H1 (cell line): ENCODE results near the gene MTMR10. TPM values are rescaled to one million over a fixed set of nuclear protein-coding genes. Genes with fewer than 3 reads are reported as not detected.

Experiments used
- CTCF ChIA-PET: fragments of 300-600 bp; sonication (Branson Sonifier 250); formaldehyde crosslinking; loops from one replicate; lab custom pipeline; 2021; ENCODE audit not compliant: partially characterized antibody; lab: Charles Lee
- POLR2A ChIA-PET: fragments of 300-600 bp; sonication (Branson Sonifier 250); formaldehyde crosslinking; loops from one replicate; lab custom pipeline; 2021; ENCODE audit warnings: inconsistent platforms; ENCODE audit not compliant: partially characterized antibody; lab: Charles Lee
- DNase-seq, 2 experiments: peaks; one replicate each; pipeline versions ENCODE4 v3.0.0 to v3.0.0-alpha.2; 2010 to 2022; ENCODE audit warnings: low spot score in 2 of 2, low read depth in 1 of 2, mixed read lengths in 1 of 2
- FAIRE-seq: peaks from 2 replicates; lab custom pipeline; 2011; peaks lifted over from hg19 to GRCh38; lab: Jason Lieb, UNC
- H2AFZ ChIP-seq: 2 replicates; pipeline ENCODE4 v1.8.1; 2012; ENCODE audit warnings: low read length, inconsistent platforms
- H2AK5ac ChIP-seq: 2 replicates; pipeline ENCODE4 v1.6.1; 2013; ENCODE audit warnings: low read depth, low read length
- H2BK120ac ChIP-seq: replicated peaks from 2 replicates; pipeline ENCODE3; 2013; ENCODE audit warnings: low read depth, low read length, inconsistent platforms
- H2BK12ac ChIP-seq: 2 replicates; pipeline ENCODE4 v1.6.1; 2013; ENCODE audit warnings: low read depth, low read length
- H2BK15ac ChIP-seq: 2 replicates; pipeline ENCODE4 v1.6.1; 2013; ENCODE audit warnings: low read length
- H2BK20ac ChIP-seq: 2 replicates; pipeline ENCODE4 v1.6.1; 2013; ENCODE audit warnings: low read length
- H2BK5ac ChIP-seq: 2 replicates; pipeline ENCODE4 v1.6.1; 2013; ENCODE audit warnings: low read depth, low read length
- H3K14ac ChIP-seq: 2 replicates; pipeline ENCODE4 v1.6.1; 2013; ENCODE audit warnings: inconsistent platforms; ENCODE audit not compliant: insufficient read length
- H3K18ac ChIP-seq: 2 replicates; pipeline ENCODE4 v1.6.1; 2013; ENCODE audit warnings: low read length; ENCODE audit errors: extremely low read depth
- H3K23ac ChIP-seq: 2 replicates; pipeline ENCODE4 v1.6.1; 2013; ENCODE audit warnings: inconsistent platforms; ENCODE audit not compliant: insufficient read length
- H3K23me2 ChIP-seq: 2 replicates; pipeline ENCODE4 v1.6.1; 2013; ENCODE audit warnings: low read depth, low read length
- H3K27ac ChIP-seq: 2 replicates; pipeline ENCODE4 v1.6.1; 2011; ENCODE audit warnings: low read depth, low read length, inconsistent platforms
- H3K27me3 ChIP-seq, 4 experiments: replicated peaks in 1 of 4; 1 replicate in 1 of 4; 2 replicates in 3 of 4; pipeline versions ENCODE4 v1.6.1 to v1.8.1; 2011 to 2013; ENCODE audit warnings: low read length in 3 of 4, mild to moderate bottlenecking in 3 of 4, inconsistent platforms in 2 of 4, mixed read lengths in 2 of 4, moderate library complexity in 1 of 4; ENCODE audit not compliant: control insufficient read depth in 3 of 4, insufficient read depth in 3 of 4; ENCODE audit errors: extremely low read depth in 1 of 4
- H3K36me3 ChIP-seq, 4 experiments: 2 replicates each; pipeline versions ENCODE4 v1.6.1 to v1.8.1; 2011 to 2013; ENCODE audit warnings: mild to moderate bottlenecking in 4 of 4, low read length in 3 of 4, moderate library complexity in 2 of 4, control low read depth in 1 of 4, inconsistent platforms in 1 of 4; ENCODE audit not compliant: insufficient read depth in 4 of 4, control insufficient read depth in 2 of 4
- H3K4ac ChIP-seq: replicated peaks from 2 replicates; pipeline ENCODE3; 2013; ENCODE audit warnings: low read length, low read depth, mixed read lengths, inconsistent platforms; ENCODE audit not compliant: insufficient read length
- H3K4me1 ChIP-seq, 4 experiments: replicated peaks in 1 of 4; 1 replicate in 1 of 4; 2 replicates in 3 of 4; pipeline versions ENCODE4 v1.6.1 to v1.8.1; 2011 to 2013; ENCODE audit warnings: low read length in 3 of 4, inconsistent platforms in 2 of 4, mixed read lengths in 1 of 4; ENCODE audit not compliant: insufficient read depth in 4 of 4, control insufficient read depth in 3 of 4
- H3K4me2 ChIP-seq, 2 experiments: 2 replicates each; pipeline versions ENCODE4 v1.6.1 to v1.8.1; 2011 to 2013; ENCODE audit warnings: low read depth in 2 of 2, low read length in 2 of 2, control low read depth in 1 of 2, inconsistent platforms in 1 of 2, mild to moderate bottlenecking in 1 of 2; ENCODE audit not compliant: insufficient read depth in 1 of 2
- H3K4me3 ChIP-seq, 4 experiments: fragments of 200-600, 300-600 bp in 1 of 4; sonication (generic), shearing (Covaris generic), sonication (Bioruptor Twin) in 1 of 4; 2 replicates each; pipeline versions ENCODE4 v1.5.1 to v1.8.1; 2011 to 2016; ENCODE audit warnings: low read length in 4 of 4, low read depth in 3 of 4, control low read depth in 2 of 4, inconsistent platforms in 2 of 4, mild to moderate bottlenecking in 2 of 4, mixed read lengths in 1 of 4, moderate library complexity in 1 of 4; ENCODE audit not compliant: insufficient read depth in 2 of 4; ENCODE audit errors: extremely low read depth in 1 of 4
- H3K56ac ChIP-seq: replicated peaks from 2 replicates; pipeline ENCODE3; 2013; ENCODE audit warnings: low read depth, mild to moderate bottlenecking, mixed read lengths, low read length, inconsistent platforms; ENCODE audit not compliant: insufficient read length
- H3K79me1 ChIP-seq: 2 replicates; pipeline ENCODE4 v1.6.1; 2013; ENCODE audit warnings: low read depth, low read length, control low read depth
- H3K79me2 ChIP-seq, 2 experiments: 2 replicates each; pipeline versions ENCODE4 v1.6.1 to v1.8.1; 2012 to 2013; ENCODE audit warnings: low read length in 2 of 2, mild to moderate bottlenecking in 2 of 2, inconsistent platforms in 1 of 2; ENCODE audit not compliant: insufficient read depth in 2 of 2, control insufficient read depth in 1 of 2
- H3K9ac ChIP-seq, 4 experiments: replicated peaks in 1 of 4; 1 replicate in 1 of 4; 2 replicates in 3 of 4; pipeline versions ENCODE4 v1.6.1 to v1.8.1; 2011 to 2013; ENCODE audit warnings: low read depth in 3 of 4, low read length in 3 of 4, control low read depth in 2 of 4, mild to moderate bottlenecking in 2 of 4, moderate library complexity in 2 of 4, inconsistent platforms in 1 of 4; ENCODE audit errors: extremely low read depth in 1 of 4
- H3K9me3 ChIP-seq, 2 experiments: 2 replicates each; pipeline versions ENCODE4 v1.6.1 to v1.8.1; 2012 to 2013; ENCODE audit warnings: mild to moderate bottlenecking in 2 of 2, moderate library complexity in 2 of 2, control low read depth in 1 of 2, inconsistent platforms in 1 of 2, low read depth in 1 of 2, low read length in 1 of 2, mixed read lengths in 1 of 2; ENCODE audit not compliant: insufficient read depth in 2 of 2
- H4K20me1 ChIP-seq, 2 experiments: replicated peaks in 1 of 2; 2 replicates each; pipeline versions ENCODE3 to v1.8.1; 2011 to 2013; ENCODE audit warnings: inconsistent platforms in 2 of 2, low read length in 2 of 2, mild to moderate bottlenecking in 1 of 2; ENCODE audit not compliant: insufficient read depth in 2 of 2, control insufficient read depth in 1 of 2
- H4K5ac ChIP-seq: 2 replicates; pipeline ENCODE4 v1.6.1; 2013; ENCODE audit warnings: low read length, low read depth, mixed read lengths, inconsistent platforms; ENCODE audit not compliant: insufficient read length
- H4K8ac ChIP-seq: 2 replicates; pipeline ENCODE4 v1.8.0; 2013; ENCODE audit warnings: mild to moderate bottlenecking, moderate library complexity, low read length, inconsistent platforms; ENCODE audit not compliant: insufficient read depth; ENCODE audit errors: extremely low read depth
- H4K91ac ChIP-seq: replicated peaks from 2 replicates; pipeline ENCODE3; 2013; ENCODE audit warnings: low read length, mixed read lengths, inconsistent platforms; ENCODE audit not compliant: insufficient read length
- WGBS, 2 experiments: shearing (Covaris generic) in 1 of 2; methylation state at CpG; one replicate each; pipeline versions ENCODE4 v1.1.6 to v1.1.7; 2013 to 2015; ENCODE audit warnings: low lambda C conversion rate in 2 of 2, mixed read lengths in 2 of 2, inconsistent platforms in 1 of 2, low coverage in 1 of 2, missing lambda C conversion rate in 1 of 2; ENCODE audit not compliant: insufficient replicate concordance in 2 of 2, insufficient coverage in 1 of 2, insufficient read length in 1 of 2; ENCODE audit errors: extremely low coverage in 1 of 2, missing lambda C conversion rate in 1 of 2; 5-methylcytosine and 5-hydroxymethylcytosine counted together
- polyA plus RNA-seq, 7 experiments: library from polyadenylated mRNA; depleted of rRNA in 3 of 7; stranded (reverse) in 5 of 7; unstranded in 2 of 7; fragments of >200 nt in 5 of 7; fragments of 200-250 nt in 2 of 7; gene quantifications; 1 replicate in 5 of 7; 2 replicates in 1 of 7; 4 replicates in 1 of 7; pipeline versions ENCODE4 v1.2.1 to v1.2.3, GENCODE V29; 2011 to 2013; ENCODE audit warnings: missing spikeins in 2 of 7, mixed read lengths in 2 of 7
- total RNA-seq: library from RNA; stranded (reverse); fragmentation: NEBNext Ultra II Directional; extraction: Animal tissue kit (Norgen Biotek cat#: 25700); gene quantifications from 2 replicates; pipeline ENCODE4 v1.2.1, GENCODE V29; 2021

MTMR10 gene
- total and polyA plus RNA-seq, 2 of the 8 experiments (the other 6 are each of a cell fraction or from before 2014, with no cell fraction given), result 3.8 to 13.1 TPM

DNA sequence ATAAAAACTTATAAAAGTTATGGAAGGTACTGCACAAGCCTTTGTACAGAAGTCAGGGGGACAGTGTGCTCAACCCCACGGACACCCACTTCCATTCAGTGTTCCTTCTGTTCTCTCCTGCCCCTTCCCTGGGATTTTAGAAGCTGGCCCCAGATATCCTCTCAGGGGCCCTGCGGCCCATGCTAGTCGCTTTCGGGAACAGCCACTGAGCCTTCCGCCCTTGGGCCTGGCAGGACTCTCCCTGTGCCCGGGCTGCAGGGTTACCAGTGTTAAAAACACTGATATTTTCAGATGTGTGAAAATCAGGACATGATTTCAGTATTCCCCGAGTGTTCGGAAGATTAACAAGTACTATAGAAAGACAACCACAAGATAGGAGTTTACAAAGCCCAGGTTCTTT is 65.3 kb downstream of the MTMR10 start:
- Histone ChIP-seq H3K79me1 (no peaks in the 10 kb centered on the region; the same call in 1 of the 2 replicates), H4K20me1 (no peaks in the 10 kb centered on the region), H4K91ac (no peak overlapping the region), H3K23ac (no peak overlapping the region), H3K9me3 (no peaks in the 10 kb centered on the region; a peak in 1 of 4 replicates), H3K36me3 (peaks cover 10 to 69% (median 52%) of the 10 kb centered on the region in 4 experiments), H3K18ac (no peak overlapping the region), H2BK5ac (no peak overlapping the region; the same call in 1 of the 2 replicates), H2BK120ac (no peak overlapping the region), H2BK20ac (no peak overlapping the region), H3K14ac (no peak overlapping the region), H2BK12ac (no peak overlapping the region), H2BK15ac (no peak overlapping the region), H2AFZ (no peak overlapping the region), H4K5ac (no peak overlapping the region), H3K4ac (no peak overlapping the region), H3K27ac (no peak overlapping the region), H3K4me1 (peaks cover 18 to 25% (median 20%) of the 10 kb centered on the region in 4 experiments), H3K23me2 (no peaks in the 10 kb centered on the region), H3K4me3 (no peak overlapping the region), H3K79me2 (no peaks in the 10 kb centered on the region), H3K27me3 (no peaks in the 10 kb centered on the region), H3K56ac (no peak overlapping the region), H3K9ac (no peak overlapping the region), H3K4me2 (no peak overlapping the region), H4K8ac (no peak overlapping the region), H2AK5ac (no peak overlapping the region)
- 94% methylated on average over 8 of the region's 8 CpGs; no CpG with 5 or more reads in 1 of the 2 experiments for WGBS, 2 experiments
- POLR2A ChIA-PET, result no interaction called here
- CTCF ChIA-PET, result interaction anchor here (1.1 kb wide), 1 partner anchor 8 kb away, joined by 3 read pairs; no protein-coding TSS in a partner anchor
- DNase-seq (no peak), FAIRE-seq (no peak)
